IPS-NIHi7 (cell line): ENCODE results near the gene TAMM41.
"Not testable (repeated sequence)": the region's sequence is repeated elsewhere in the genome, so short reads cannot be mapped to it uniquely, and the experiment has no call there.

Experiments used
- DNase-seq: peaks from one replicate; pipeline ENCODE4 v3.0.0; 2012; ENCODE audit warnings: mixed read lengths; ENCODE audit errors: extremely low spot score

Gene TAMM41

DNA sequence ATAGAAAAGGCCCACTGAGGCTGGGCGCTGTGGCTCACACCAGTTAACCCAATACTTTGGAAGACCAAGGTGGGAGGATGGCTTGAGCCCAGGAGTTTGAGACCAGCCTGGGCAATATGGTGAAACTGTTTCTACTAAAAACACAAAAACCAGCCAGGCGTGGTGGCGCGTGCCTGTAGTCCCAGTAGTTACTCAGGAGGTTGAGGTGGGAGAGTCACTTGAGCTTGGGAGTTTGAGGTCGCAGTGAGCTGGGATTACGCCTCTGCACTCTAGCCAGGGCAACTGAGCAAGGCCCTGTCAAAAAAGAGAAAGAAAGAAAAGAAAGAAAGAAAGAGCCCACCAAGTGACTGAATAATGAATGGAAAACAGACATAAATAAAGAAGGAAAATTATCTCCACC, 32.0 kb downstream of the TAMM41 start:
- DNase-seq = no peak

GRCh38 chr3:11810276-11810675, 36.4 kb downstream of the TAMM41 start:
- DNase-seq = no peak

DNA sequence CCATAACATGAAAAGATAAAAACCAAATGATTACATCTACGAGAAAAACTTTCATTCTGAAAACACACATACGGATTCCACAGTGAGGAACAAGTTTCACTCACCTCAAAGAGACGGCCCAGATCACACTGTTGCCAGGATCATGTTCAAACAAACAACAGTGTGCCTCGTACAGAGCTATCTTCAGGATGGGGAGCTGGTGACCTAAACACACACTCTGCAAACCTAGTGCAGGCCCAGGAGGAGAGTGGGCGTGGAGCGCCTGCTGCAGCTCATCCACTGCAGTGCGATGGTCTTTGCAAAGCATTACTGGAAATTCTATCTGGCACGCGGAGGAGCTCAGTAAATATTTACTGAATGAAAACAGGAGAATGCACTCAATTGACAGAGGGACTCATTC, 38.5 kb downstream of the TAMM41 start:
- no peak for DNase-seq

- no peak for DNase-seq
These were observed 39.0 kb downstream of the TAMM41 start for GRCh38 chr3:11807686-11808085.

- DNase-seq = no peak
These were observed 41.0 kb downstream of the TAMM41 start for GRCh38 chr3:11805716-11806115.

GRCh38 chr3:11803977-11804892, 42.5 kb downstream of the TAMM41 start:
- DNase-seq = peak; percentile 85

- no peak for DNase-seq
These were observed 46.9 kb downstream of the TAMM41 start for GRCh38 chr3:11799791-11800190.

GRCh38 chr3:11794927-11795326, 51.8 kb downstream of the TAMM41 start:
- DNase-seq = no peak

DNA sequence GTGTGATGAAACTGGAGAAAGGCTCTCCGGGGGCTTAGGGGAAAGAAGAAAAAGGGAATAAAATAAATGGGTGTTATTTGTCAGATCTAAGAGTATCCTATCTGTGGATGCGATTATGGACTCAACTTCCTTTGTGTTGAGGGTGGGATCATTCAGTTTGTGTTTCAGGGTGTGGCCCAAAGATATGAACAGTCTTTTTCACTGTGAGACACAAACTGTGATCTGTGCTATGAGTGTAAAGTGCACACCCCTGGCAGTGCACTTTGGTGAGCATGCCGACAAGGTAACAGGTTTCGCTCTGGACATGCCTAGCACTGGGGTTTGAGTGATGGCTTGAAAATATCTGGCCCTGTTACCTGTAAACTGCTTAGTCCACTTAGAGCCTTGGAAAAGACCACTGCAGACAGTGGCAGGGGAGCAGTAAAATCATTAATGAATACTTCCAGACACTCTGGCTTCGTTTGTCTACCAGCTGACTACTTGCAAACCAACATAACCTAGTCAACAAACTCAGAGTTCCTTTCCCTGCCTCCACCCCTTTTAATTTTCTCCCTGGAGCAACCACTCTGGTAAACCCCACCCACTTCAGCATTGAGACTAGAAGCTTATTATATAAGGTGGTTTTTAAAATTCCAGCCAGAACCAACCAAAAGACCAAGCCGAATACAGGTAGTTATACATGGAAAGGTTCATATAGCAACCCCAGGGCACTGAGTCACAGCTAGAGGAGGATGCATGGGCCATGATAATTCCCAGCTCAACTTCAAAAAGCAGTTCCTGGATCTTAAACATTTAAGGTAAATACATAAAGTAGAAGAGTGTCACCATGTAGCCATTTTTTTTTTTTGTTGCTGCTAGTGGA, 55.1 kb downstream of the TAMM41 start:
- no peak for DNase-seq

DNA sequence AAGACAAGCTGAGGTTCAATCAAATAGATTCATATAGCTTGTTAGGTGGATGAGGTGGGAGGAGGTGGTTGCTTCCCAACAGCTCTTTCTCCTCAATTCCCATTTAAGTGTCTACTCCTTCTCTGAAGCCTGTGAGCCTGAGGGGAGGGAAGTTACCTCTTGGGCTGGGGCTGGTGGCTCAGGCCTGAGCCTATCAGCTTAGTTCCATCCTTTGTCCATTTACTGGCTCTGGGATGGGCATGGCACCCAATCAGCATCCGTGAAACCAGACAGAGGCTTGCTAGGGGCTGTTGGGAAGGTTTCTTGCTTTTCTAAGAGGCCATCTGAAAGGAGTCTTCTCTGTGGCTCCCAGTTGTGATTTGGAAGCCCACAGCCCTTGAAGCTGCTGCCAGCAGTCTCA, 57.3 kb downstream of the TAMM41 start:
- no peak for DNase-seq

DNA sequence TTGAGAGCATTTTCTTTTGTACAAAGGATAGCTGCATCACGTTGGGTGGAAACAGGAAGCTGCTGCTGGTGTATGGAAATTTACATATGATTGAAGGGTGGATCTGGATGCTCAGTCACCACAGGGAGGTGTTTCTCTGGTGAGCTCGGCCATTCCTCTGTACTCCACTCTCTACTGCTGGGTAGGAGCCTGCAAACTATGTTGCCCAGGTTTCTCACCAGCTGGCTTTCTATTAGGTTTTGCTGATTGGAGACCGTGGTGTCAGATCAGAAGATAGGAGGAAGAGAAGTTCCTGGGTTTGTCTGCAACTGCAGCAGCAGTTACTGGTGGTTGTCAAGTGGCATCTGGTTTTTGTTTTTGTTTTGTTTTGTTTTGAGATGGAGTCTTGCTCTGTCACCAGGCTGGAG, 61.7 kb downstream of the TAMM41 start:
- DNase-seq = no peak

DNA sequence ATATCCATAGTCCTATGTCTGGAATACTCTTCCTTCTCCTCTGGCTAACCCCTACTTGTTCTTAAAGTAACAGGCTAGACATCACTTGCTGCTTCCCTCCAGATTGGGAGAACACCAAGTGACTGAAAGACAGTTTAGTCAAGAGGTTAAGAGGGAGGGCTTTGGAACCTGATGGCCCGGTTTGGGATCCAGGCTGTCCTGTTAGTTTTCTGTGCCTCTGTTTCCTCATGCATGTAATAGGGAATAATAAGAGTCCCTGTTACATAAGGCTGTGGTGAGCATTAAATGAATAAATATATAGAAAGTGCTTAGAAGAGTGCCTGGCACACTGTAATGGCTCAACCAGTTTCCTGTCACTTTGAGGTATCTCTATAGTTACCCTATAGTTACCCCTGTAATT, 66.3 kb downstream of the TAMM41 start:
- no peak for DNase-seq

GRCh38 chr3:11779626-11780025, 67.1 kb downstream of the TAMM41 start:
- no peak for DNase-seq

DNA sequence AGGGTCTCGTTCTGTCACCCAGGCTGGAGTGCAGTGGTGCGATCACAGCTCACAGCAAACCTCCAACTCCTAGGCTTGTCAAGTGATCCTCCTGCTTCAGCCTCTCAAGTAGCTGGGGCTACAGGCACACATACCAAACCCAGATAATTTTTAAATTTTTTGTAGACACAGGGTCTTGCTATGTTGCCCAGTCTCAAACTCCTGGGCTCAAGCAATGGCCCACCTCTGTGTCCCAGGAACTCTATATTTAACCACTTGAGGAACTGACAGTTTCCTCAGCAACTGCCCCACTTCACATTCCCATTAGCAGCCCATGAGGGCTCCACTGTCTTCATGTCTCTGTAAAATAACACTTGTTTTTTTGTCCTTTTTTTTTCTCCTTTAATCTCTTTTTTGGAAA, 68.4 kb downstream of the TAMM41 start:
- no peak for DNase-seq

DNA sequence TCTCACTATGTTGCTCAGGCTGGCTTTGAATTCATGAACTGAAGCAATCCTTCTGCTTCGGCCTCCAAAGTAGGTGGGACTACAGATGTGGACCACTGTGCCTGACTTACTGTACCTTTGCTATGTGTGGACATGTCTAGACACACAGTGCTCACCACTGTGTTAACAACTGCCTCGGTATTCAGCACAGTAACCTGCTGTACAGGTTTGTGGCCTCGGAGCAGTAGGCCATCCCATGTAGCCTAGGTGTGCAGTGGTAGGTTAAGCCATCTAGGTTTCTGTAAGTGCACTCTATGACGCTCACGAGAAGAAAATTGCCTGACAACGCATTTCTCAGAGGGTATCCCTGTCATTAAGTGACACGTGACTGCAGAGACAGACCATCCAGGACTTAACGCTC, 70.3 kb downstream of the TAMM41 start:
- DNase-seq = no peak

- DNase-seq = no peak
These were observed 71.2 kb downstream of the TAMM41 start for GRCh38 chr3:11775493-11775892.

DNA sequence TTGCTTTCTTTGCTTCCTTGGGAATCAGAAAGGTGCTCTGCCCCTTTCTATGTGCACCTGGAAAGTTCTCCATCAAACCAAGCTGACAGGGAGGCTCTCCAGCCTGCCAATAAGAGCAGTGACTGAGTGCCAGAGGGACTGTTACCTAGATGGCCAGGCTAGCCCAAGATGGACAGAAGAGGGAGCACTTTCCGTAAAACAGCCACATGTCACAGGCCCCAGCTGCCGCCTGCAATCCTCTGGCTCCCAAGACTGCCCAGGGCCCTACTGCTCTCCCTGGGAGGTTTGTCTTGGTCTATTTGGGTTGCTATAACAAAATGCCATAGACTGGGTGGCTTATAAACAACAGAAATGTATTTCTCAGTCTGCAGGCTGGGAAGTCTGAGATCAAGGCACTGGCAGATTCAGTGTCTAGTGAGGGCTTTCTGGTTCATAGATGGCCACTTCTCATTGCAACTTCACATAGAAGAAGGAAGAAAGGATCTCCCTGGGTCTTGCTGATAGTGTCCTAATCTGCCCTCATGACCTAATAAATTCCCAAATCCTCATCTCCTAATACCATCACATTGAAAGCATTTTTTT, 72.3 kb downstream of the TAMM41 start:
- DNase-seq = peak; percentile 92

DNA sequence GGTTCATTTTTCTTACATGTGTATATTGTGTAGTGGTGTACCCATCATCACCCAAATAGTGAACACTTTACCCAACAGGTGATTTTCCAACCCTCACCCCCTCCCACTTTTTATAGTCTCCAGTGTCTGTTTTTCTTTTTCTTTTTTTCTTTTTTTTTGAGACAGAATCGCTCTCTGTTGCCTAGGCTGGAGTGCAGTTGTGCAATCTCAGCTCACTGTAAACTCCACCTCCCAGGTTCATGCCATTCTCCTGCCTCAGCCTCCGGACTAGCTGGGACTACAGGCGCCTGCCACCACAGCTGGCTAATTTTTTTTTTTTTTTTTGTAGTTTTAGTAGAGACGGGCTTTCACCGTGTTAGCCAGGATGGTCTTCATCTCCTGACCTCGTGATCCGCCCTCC, 74.8 kb downstream of the TAMM41 start:
- DNase-seq = not testable (repeated sequence)

DNA sequence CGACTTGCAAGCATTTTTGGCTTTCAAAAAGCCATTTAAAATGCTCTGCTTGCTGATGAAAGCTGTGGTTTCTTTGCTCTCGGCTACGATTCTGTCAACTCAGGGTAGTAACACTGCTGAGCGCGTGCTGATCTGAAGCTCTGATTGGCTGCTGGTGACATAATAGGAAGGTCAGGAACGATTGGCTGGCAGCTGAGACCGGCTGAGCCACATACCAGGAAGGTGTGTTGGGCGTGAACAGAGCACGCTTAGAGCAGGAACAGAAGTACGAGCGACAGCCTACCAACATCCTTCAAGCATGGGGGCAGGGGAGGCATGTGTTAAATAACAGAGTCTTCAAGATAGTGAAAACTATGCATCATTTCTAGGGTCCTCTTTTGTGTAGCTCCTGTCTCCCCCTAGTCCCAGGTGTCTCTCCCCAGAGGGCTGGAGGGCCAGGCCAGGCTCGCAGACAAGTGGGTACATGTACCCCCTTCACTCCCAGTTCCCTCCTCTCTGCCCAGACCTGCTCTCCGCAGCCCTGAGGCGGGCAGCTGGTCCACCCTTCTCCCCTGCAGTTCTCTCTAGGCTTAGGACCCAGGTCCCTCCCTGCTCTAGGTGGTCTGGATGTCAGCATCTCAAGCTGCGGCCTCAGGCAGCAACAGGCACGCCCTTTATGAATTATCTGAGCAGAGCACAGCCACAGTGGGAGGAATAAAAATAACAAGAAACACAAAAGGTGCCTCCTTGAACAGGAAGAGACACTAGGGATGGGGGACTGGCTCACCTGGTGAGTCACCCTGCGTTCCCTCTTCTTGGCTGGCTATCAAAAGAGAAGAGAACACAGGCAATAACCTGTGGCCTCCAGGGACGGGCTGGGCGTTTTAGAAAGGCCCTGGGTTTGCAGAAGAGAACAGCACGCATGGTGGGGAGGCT, 76.0 kb downstream of the TAMM41 start:
- peak; percentile 97 for DNase-seq

- DNase-seq = peak; percentile 29
These were observed 76.8 kb downstream of the TAMM41 start for GRCh38 chr3:11769704-11770476.

DNA sequence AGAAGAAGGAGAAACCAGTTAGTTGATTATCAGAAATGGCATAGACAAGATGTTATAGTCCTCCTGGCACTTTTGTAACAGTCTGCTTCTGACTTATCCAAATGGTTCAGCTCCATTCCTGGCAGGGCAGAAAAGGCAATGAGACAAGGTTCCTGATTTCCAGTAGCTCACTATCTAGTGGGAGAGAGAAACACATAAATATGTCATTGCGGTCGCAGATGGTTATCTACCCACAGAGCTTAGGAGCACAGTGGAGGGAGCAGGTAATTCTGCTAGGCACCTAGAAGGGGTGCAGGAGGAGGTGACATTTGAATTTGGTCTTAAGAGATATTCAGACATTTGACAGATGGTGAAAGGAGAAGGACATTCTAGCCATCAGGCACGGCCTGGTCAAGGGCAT, 78.1 kb downstream of the TAMM41 start:
- DNase-seq = no peak
